HepG2 (cell line): ENCODE results near the gene SENP6. TPM values are rescaled to one million over a fixed set of nuclear protein-coding genes. Genes with fewer than 3 reads are reported as not detected.

Experiments used
- ATAC-seq: fragments of 200-7000 bp; cut with Tn5 transposase; 3 replicates; pipeline ENCODE4 v1.9.1; 2020; ENCODE audit warnings: mild to moderate bottlenecking, moderate library complexity
- BruUV-seq: library from RNA; stranded (reverse); fragments of 400-500 nt; replicated peaks from 2 replicates; lab custom pipeline; 2021; lab: Mats Ljungman, UMichigan
- CTCF ChIA-PET: fragments of 300-600 bp; formaldehyde crosslinking; extraction: SDS; loops from one replicate; lab custom pipeline; 2021; ENCODE audit warnings: low total read pairs, inconsistent platforms, low intra/inter-chr PET ratio; lab: Yijun Ruan, JAX
- POLR2A ChIA-PET: fragments of 350-600 bp; sonication (Branson Sonifier 250); formaldehyde crosslinking; loops from one replicate; lab custom pipeline; 2020; ENCODE audit warnings: antibody characterized with exemption, inconsistent platforms; lab: Yijun Ruan, JAX
- DNase-seq: peaks from one replicate; pipeline ENCODE4 v3.0.0-alpha.2; 2015; ENCODE audit warnings: low spot score
- FAIRE-seq: peaks from 3 replicates; lab custom pipeline; 2011; peaks lifted over from hg19 to GRCh38; lab: Jason Lieb, UNC
- H2AFZ ChIP-seq: one replicate; pipeline ENCODE4 v1.6.1; 2011; ENCODE audit warnings: low read length, inconsistent platforms
- H3K27ac ChIP-seq: fragments of 300-600 bp; 3 replicates; pipeline ENCODE4 v1.8.0; 2011; ENCODE audit warnings: mixed run types, mild to moderate bottlenecking, mixed read lengths, low read length, inconsistent platforms; ENCODE audit not compliant: insufficient read depth; ENCODE audit errors: extremely low read length
- H3K27me3 ChIP-seq, 2 experiments: fragments of 200-600 bp in 1 of 2; 2 replicates in 1 of 2; 3 replicates in 1 of 2; pipeline versions ENCODE4 v1.6.0 to v1.8.0; 2011; ENCODE audit warnings: low read length in 2 of 2, mild to moderate bottlenecking in 2 of 2, moderate library complexity in 2 of 2, inconsistent platforms in 1 of 2; ENCODE audit not compliant: insufficient read depth in 2 of 2, control insufficient read depth in 1 of 2
- H3K36me3 ChIP-seq, 2 experiments: fragments of 200-600 bp in 1 of 2; replicated peaks in 1 of 2; 2 replicates in 1 of 2; 3 replicates in 1 of 2; pipeline versions ENCODE4 v1.5.1 to v1.8.0; 2011; ENCODE audit warnings: low read length in 2 of 2, inconsistent platforms in 1 of 2; ENCODE audit not compliant: insufficient read depth in 2 of 2, control insufficient read depth in 1 of 2
- H3K4me1 ChIP-seq: 2 replicates; pipeline ENCODE4 v1.5.1; 2012; ENCODE audit warnings: low read length, inconsistent platforms; ENCODE audit not compliant: insufficient read depth
- H3K4me2 ChIP-seq: 2 replicates; pipeline ENCODE4 v1.6.0; 2011; ENCODE audit warnings: low read depth, low read length, inconsistent platforms
- H3K4me3 ChIP-seq, 3 experiments: fragments of 200-600 bp in 1 of 3; sonication (generic), shearing (Covaris generic) in 1 of 3; replicated peaks in 1 of 3; 2 replicates each; pipeline ENCODE4 v1.5.1; 2011 to 2016; ENCODE audit warnings: low read length in 3 of 3, inconsistent platforms in 2 of 3, low read depth in 2 of 3, mild to moderate bottlenecking in 2 of 3, control low read depth in 1 of 3, mixed read lengths in 1 of 3; ENCODE audit not compliant: insufficient read depth in 1 of 3
- H3K79me2 ChIP-seq: one replicate; pipeline ENCODE4 v1.6.1; 2011; ENCODE audit warnings: low read length, inconsistent platforms; ENCODE audit not compliant: insufficient read depth
- H3K9ac ChIP-seq: 2 replicates; pipeline ENCODE4 v1.6.0; 2011; ENCODE audit warnings: mild to moderate bottlenecking, low read depth, low read length, inconsistent platforms; ENCODE audit not compliant: insufficient read depth
- H3K9me3 ChIP-seq: 2 replicates; pipeline ENCODE4 v1.5.1; 2012; ENCODE audit warnings: mild to moderate bottlenecking, low read length
- H4K20me1 ChIP-seq: 2 replicates; pipeline ENCODE4 v1.6.0; 2011; ENCODE audit warnings: inconsistent platforms, mild to moderate bottlenecking, low read length, moderate library complexity; ENCODE audit not compliant: insufficient read depth
- CSRNP1 ChIP-seq: sonication (generic); formaldehyde crosslinking; IDR thresholded peaks from 2 replicates; pipeline ENCODE4 v1.8.1; 2023; ENCODE audit warnings: mild to moderate bottlenecking, missing genetic modification reagents
- ETV5 ChIP-seq: IDR thresholded peaks from 2 replicates; pipeline ENCODE4 v1.6.1; 2018; ENCODE audit warnings: missing biosample characterization, missing genetic modification reagents, inconsistent platforms, borderline replicate concordance
- FOSL2 ChIP-seq: sonication (generic); formaldehyde crosslinking; IDR thresholded peaks from 2 replicates; pipeline ENCODE4 v1.4.0; 2020; ENCODE audit warnings: missing genetic modification reagents
- FOXA3 ChIP-seq: IDR thresholded peaks from 2 replicates; pipeline ENCODE4 v1.6.1; 2016; ENCODE audit warnings: missing genetic modification reagents, missing compliant biosample characterization
- GMEB1 ChIP-seq: sonication (generic); formaldehyde crosslinking; IDR thresholded peaks from 2 replicates; pipeline ENCODE4 v1.5.1; 2020; ENCODE audit warnings: missing genetic modification reagents, mild to moderate bottlenecking, borderline replicate concordance
- MED8 ChIP-seq: sonication (generic); formaldehyde crosslinking; IDR thresholded peaks from 2 replicates; pipeline ENCODE4 v1.8.1; 2023; ENCODE audit warnings: mild to moderate bottlenecking, missing genetic modification reagents; ENCODE audit not compliant: insufficient replicate concordance
- NCOA5 ChIP-seq: sonication (generic); formaldehyde crosslinking; IDR thresholded peaks from 2 replicates; pipeline ENCODE4 v1.4.0; 2020; ENCODE audit warnings: missing genetic modification reagents
- RERE ChIP-seq: IDR thresholded peaks from 2 replicates; pipeline ENCODE4 v1.6.1; 2016; ENCODE audit warnings: low read depth, missing genetic modification reagents, missing compliant biosample characterization
- YEATS2 ChIP-seq: sonication (generic); formaldehyde crosslinking; IDR thresholded peaks from 2 replicates; pipeline ENCODE4 v1.4.0; 2020; ENCODE audit warnings: missing genetic modification reagents, borderline replicate concordance
- ZNF232 ChIP-seq: sonication (generic); formaldehyde crosslinking; IDR thresholded peaks from 2 replicates; pipeline ENCODE4 v1.4.0; 2020; ENCODE audit warnings: missing genetic modification reagents, borderline replicate concordance
- ZSCAN31 ChIP-seq: sonication (generic); formaldehyde crosslinking; IDR thresholded peaks from 2 replicates; pipeline ENCODE4 v1.5.0; 2020; ENCODE audit warnings: low read depth, mild to moderate bottlenecking, missing genetic modification reagents
- WGBS: methylation state at CpG from one replicate; pipeline ENCODE4 v1.1.6; 2017; ENCODE audit warnings: low lambda C conversion rate; 5-methylcytosine and 5-hydroxymethylcytosine counted together
- in situ Hi-C: cut with HindIII; loops from 2 replicates; pipeline ENCODE4 v1.10.0; 2017; ENCODE audit warnings: low pct_unique_long_range_greater_than_20kb; ENCODE audit not compliant: extremely low pct_ligation_motif_present
- intact Hi-C: fragments of 100-400 bp; cut with micrococcal nuclease; formaldehyde crosslinking; loops from one replicate; pipeline ENCODE4 v1.10.0; 2022; ENCODE audit not compliant: unreplicated experiment
- polyA plus RNA-seq, 8 experiments: library from polyadenylated mRNA; depleted of rRNA in 3 of 8; stranded (reverse) in 7 of 8; unstranded in 1 of 8; fragments of >200 nt; fragmentation: Illumina TruSeq in 4 of 8; extraction: Trizol in 4 of 8; gene quantifications; 2 replicates each; pipeline versions ENCODE4 v1.2.1 to v1.2.3, GENCODE V29; 2011 to 2016; ENCODE audit warnings: low read depth in 4 of 8, missing spikeins in 1 of 8, mixed read lengths in 1 of 8; ENCODE audit not compliant: insufficient read depth in 1 of 8
- total RNA-seq, 5 experiments: library from RNA; depleted of rRNA; stranded (reverse); fragments of >200 nt; fragmentation: Illumina TruSeq; extraction: Trizol; gene quantifications; 2 replicates each; pipeline ENCODE4 v1.2.3, GENCODE V29; 2016; ENCODE audit warnings: low read depth in 1 of 5

SENP6 gene
- total and polyA plus RNA-seq, 2 of the 13 experiments (the other 11 are each of a cell fraction or from before 2014, with no cell fraction given) = 21.9 to 50.1 TPM

GRCh38 chr6:75748743-75749538, 147.3 kb downstream of the SENP6 start, which contains the start of gene MYO6:
MYO6 (plus strand) TSS chr6:75749239; CDS start chr6:75817548, 68,309 bp downstream.
- ChIA-PET POLR2A (no interaction called here), CTCF (no interaction called here)
- ATAC-seq (peak; percentile 95), DNase-seq (peak; percentile 26), FAIRE-seq (no peak)
- Histone ChIP-seq H3K4me2 (peak within 1 kb of the TSS; percentile 91), H3K27me3 (peaks cover 0 to 8% of the 10 kb centered on the region in 2 experiments; a peak in 4 of 5 replicates), H3K4me1 (peaks cover 41% of the 10 kb centered on the region), H3K36me3 (no peaks in the 10 kb centered on the region), H3K27ac (peak within 1 kb of the TSS; percentile 68), H3K79me2 (peaks cover 2% of the 10 kb centered on the region), H3K9me3 (no peaks in the 10 kb centered on the region), H4K20me1 (no peaks in the 10 kb centered on the region), H3K4me3 (peak within 1 kb of the TSS; percentile 70 to 96 (median 96)), H2AFZ (peak within 1 kb of the TSS; percentile 95), H3K9ac (peak within 1 kb of the TSS; percentile 82)
- intact Hi-C loops (loop anchor here (5.0 kb wide), 1 partner anchor 62 kb away; no protein-coding TSS in a partner anchor), in situ Hi-C loops (no loop called here)
- 0% methylated on average over 5 of the region's 97 CpGs for WGBS
- BruUV-seq = no TSS peak
- TF ChIP-seq ZSCAN31 (CRISPR knock-in tag) (no peak), ETV5 (CRISPR knock-in tag) (no peak), RERE (CRISPR knock-in tag) (no peak), ZNF232 (CRISPR knock-in tag) (no peak; the same call in 1 of the 2 replicates), CSRNP1 (CRISPR knock-in tag) (no peak; the same call in 1 of the 2 replicates), NCOA5 (no peak), GMEB1 (peak; percentile 70; the same call in 1 of the 2 replicates), FOSL2 (CRISPR knock-in tag) (0 out of 2 replicates have a peak, but pooled peaks have one; percentile 27), FOXA3 (no peak), YEATS2 (CRISPR knock-in tag) (no peak), MED8 (CRISPR knock-in tag) (no peak)
